ENCODE results near the gene CADPS.

Gene CADPS

DNA sequence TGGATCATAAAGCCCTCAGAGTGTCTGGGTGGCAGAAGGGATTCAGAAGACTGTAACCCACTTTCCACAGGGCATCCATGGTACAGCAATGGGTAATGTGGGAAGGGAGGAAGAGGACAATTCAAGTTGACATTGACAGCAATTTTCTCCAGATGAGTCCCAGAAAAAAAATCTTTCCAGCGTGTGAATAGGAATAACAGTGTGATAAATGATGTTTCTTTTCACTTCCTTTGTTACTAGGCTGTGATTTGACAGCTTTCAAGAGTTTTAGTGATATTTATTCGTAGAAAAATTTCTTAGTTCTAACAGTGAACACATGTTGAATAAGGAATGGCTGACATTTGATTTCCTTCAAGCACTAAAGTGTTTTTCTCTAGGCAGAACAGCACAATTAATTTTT, 186.4 kb downstream of the CADPS start:
- TF ChIP-seq, protein P1, sequence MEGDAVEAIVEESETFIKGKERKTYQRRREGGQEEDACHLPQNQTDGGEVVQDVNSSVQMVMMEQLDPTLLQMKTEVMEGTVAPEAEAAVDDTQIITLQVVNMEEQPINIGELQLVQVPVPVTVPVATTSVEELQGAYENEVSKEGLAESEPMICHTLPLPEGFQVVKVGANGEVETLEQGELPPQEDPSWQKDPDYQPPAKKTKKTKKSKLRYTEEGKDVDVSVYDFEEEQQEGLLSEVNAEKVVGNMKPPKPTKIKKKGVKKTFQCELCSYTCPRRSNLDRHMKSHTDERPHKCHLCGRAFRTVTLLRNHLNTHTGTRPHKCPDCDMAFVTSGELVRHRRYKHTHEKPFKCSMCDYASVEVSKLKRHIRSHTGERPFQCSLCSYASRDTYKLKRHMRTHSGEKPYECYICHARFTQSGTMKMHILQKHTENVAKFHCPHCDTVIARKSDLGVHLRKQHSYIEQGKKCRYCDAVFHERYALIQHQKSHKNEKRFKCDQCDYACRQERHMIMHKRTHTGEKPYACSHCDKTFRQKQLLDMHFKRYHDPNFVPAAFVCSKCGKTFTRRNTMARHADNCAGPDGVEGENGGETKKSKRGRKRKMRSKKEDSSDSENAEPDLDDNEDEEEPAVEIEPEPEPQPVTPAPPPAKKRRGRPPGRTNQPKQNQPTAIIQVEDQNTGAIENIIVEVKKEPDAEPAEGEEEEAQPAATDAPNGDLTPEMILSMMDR (conservative IDR thresholded peaks at IDR 0.05; ENCODE audit: low read depth, low read length) = no peak
- H3K9ac ChIP-seq = no peak overlapping the region
- no peaks in the 10 kb centered on the region for H3K27me3 ChIP-seq (ENCODE audit: insufficient read depth, low read depth)
- H3K4me1 ChIP-seq (ENCODE audit: low read depth, poor library complexity, severe bottlenecking) = no peaks in the 10 kb centered on the region
- no peak overlapping the region for H3K4me3 ChIP-seq (IDR thresholded peaks at IDR 0.05; ENCODE audit: insufficient read depth, low read depth, low read length)
- no peaks in the 10 kb centered on the region for H3K36me3 ChIP-seq (ENCODE audit: insufficient read depth)
- no peaks in the 10 kb centered on the region for H4K20me1 ChIP-seq (ENCODE audit: insufficient read depth)
- H3K27ac ChIP-seq = no peak overlapping the region
- no peak overlapping the region for H2AFZ ChIP-seq (ENCODE audit: low read depth)
- no peak overlapping the region for H3K4me2 ChIP-seq
- H3K79me2 ChIP-seq (ENCODE audit: insufficient read depth, low read depth) = no peaks in the 10 kb centered on the region

DNA sequence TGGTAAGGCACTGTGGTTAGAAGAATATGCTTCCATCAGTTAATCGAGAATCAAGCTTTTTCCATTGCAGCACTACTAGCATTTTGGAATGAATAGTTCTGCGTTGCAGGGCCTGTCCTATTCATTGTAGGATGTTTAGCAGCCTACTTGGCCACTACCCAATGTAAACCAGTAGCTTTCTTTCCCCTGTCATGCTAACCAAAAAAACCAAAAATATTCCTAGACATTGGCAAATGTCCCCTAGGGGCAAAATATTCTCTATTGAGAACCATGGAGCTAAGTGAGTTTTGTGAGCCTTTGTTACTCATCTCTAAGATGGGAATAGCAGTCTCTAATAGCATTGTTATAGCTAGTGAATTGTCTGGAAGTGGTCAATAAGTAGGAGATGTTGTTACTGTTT, 187.2 kb downstream of the CADPS start:
- Histone ChIP-seq H3K36me3 (ENCODE audit: insufficient read depth) (no peaks in the 10 kb centered on the region), H3K4me1 (ENCODE audit: low read depth, poor library complexity, severe bottlenecking) (no peaks in the 10 kb centered on the region), H3K4me3 (IDR thresholded peaks at IDR 0.05; ENCODE audit: insufficient read depth, low read depth, low read length) (no peak overlapping the region), H2AFZ (ENCODE audit: low read depth) (no peak overlapping the region), H3K79me2 (ENCODE audit: insufficient read depth, low read depth) (no peaks in the 10 kb centered on the region), H3K4me2 (no peak overlapping the region), H3K27ac (no peak overlapping the region), H3K27me3 (ENCODE audit: insufficient read depth, low read depth) (no peaks in the 10 kb centered on the region), H3K9ac (no peak overlapping the region), H4K20me1 (ENCODE audit: insufficient read depth) (no peaks in the 10 kb centered on the region)
- TF ChIP-seq, protein P1 (conservative IDR thresholded peaks at IDR 0.05; ENCODE audit: low read depth, low read length) = no peak

GRCh38 chr3:62686503-62687294, 188.5 kb downstream of the CADPS start:
- Histone ChIP-seq H3K4me2 (no peak overlapping the region), H4K20me1 (ENCODE audit: insufficient read depth) (no peaks in the 10 kb centered on the region), H3K27ac (no peak overlapping the region), H2AFZ (ENCODE audit: low read depth) (no peak overlapping the region), H3K4me1 (ENCODE audit: low read depth, poor library complexity, severe bottlenecking) (no peaks in the 10 kb centered on the region), H3K4me3 (IDR thresholded peaks at IDR 0.05; ENCODE audit: insufficient read depth, low read depth, low read length) (no peak overlapping the region), H3K27me3 (ENCODE audit: insufficient read depth, low read depth) (no peaks in the 10 kb centered on the region), H3K79me2 (ENCODE audit: insufficient read depth, low read depth) (no peaks in the 10 kb centered on the region), H3K9ac (no peak overlapping the region), H3K36me3 (ENCODE audit: insufficient read depth) (no peaks in the 10 kb centered on the region)
- TF ChIP-seq, protein P1 (conservative IDR thresholded peaks at IDR 0.05; ENCODE audit: low read depth, low read length) = no peak

DNA sequence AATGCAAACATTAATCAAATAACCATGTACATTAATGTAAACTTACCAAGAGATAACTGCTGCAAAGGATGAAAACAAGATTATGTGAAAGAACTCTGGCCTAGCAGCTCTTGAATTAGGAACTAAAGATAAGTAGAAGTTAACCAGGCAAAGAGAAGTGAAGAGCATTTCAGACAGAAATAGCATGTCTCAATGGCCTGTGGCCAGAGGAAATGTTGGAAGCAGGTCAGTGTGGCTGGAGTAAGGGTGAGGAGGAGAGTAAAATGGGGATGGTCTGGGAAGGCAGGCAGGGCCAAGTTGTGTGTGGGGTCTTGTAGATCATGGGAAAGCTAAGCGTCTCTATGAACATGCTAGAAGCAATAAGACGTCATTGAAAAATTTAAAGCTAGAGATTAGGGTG, 192.4 kb downstream of the CADPS start:
- H3K9ac ChIP-seq = no peak overlapping the region
- H4K20me1 ChIP-seq (ENCODE audit: insufficient read depth) = no peaks in the 10 kb centered on the region
- no peaks in the 10 kb centered on the region for H3K79me2 ChIP-seq (ENCODE audit: insufficient read depth, low read depth)
- no peak overlapping the region for H2AFZ ChIP-seq (ENCODE audit: low read depth)
- TF ChIP-seq, protein P1 (conservative IDR thresholded peaks at IDR 0.05; ENCODE audit: low read depth, low read length) = no peak
- H3K4me1 ChIP-seq (ENCODE audit: low read depth, poor library complexity, severe bottlenecking) = no peaks in the 10 kb centered on the region
- H3K36me3 ChIP-seq (ENCODE audit: insufficient read depth) = no peaks in the 10 kb centered on the region
- H3K27ac ChIP-seq = no peak overlapping the region
- H3K4me3 ChIP-seq (IDR thresholded peaks at IDR 0.05; ENCODE audit: insufficient read depth, low read depth, low read length) = no peak overlapping the region
- H3K27me3 ChIP-seq (ENCODE audit: insufficient read depth, low read depth) = no peaks in the 10 kb centered on the region
- no peak overlapping the region for H3K4me2 ChIP-seq

All from KMS-11 (cell line).